Activated B cell treated with CpG ODN at 0.5 μM for 24 hours (primary cell): ENCODE data around the gene UBE2R2. TPM values are rescaled to one million over a fixed set of nuclear protein-coding genes. Genes with fewer than 3 reads are reported as not detected.
"Not testable (repeated sequence)": the region's sequence is repeated elsewhere in the genome, so short reads cannot be mapped to it uniquely, and the experiment has no call there.

ENCODE experiments used
- ATAC-seq: fragments of 200-7000 bp; cut with Tn5 transposase; one replicate; pipeline ENCODE4 v1.10.0; 2021; ENCODE audit warnings: low read depth, mild to moderate bottlenecking, moderate library complexity
- CTCF ChIA-PET: fragments of 350-600 bp; sonication (Branson Sonifier 250); formaldehyde crosslinking; loops from one replicate; lab custom pipeline; 2021; ENCODE audit warnings: antibody characterized with exemption; lab: Charles Lee
- POLR2A ChIA-PET: fragments of 350-600 bp; sonication (Branson Sonifier 250); formaldehyde crosslinking; loops from one replicate; lab custom pipeline; 2021; ENCODE audit warnings: antibody characterized with exemption; lab: Charles Lee
- DNase-seq: peaks from one replicate; pipeline ENCODE4 v3.0.0; 2022
- H3K27ac Mint-ChIP-seq: one replicate; pipeline ENCODE4 v1.8.0; 2020; ENCODE audit warnings: mixed read lengths
- H3K27me3 Mint-ChIP-seq: one replicate; pipeline ENCODE4 v1.8.0; 2021; ENCODE audit warnings: mixed read lengths
- H3K36me3 Mint-ChIP-seq: one replicate; pipeline ENCODE4 v1.8.0; 2021; ENCODE audit warnings: low read depth, mixed read lengths
- H3K4me1 Mint-ChIP-seq: one replicate; pipeline ENCODE4 v1.8.0; 2021; ENCODE audit warnings: mixed read lengths
- H3K4me3 Mint-ChIP-seq: one replicate; pipeline ENCODE4 v1.8.0; 2020; ENCODE audit warnings: mild to moderate bottlenecking, mixed read lengths
- H3K9me3 Mint-ChIP-seq: one replicate; pipeline ENCODE4 v1.8.0; 2020; ENCODE audit warnings: mixed read lengths
- CTCF ChIP-seq: fragments of 200-600 bp; IDR thresholded peaks from one replicate; pipeline ENCODE4 v1.8.0; 2022; ENCODE audit warnings: antibody characterized with exemption, mild to moderate bottlenecking
- intact Hi-C: fragments of 100-400 bp; cut with micrococcal nuclease; formaldehyde crosslinking; loops from one replicate; pipeline ENCODE4 v1.15.1; 2024
- total RNA-seq: library from RNA; stranded (reverse); gene quantifications from 2 replicates; pipeline ENCODE4 v1.2.3, GENCODE V29; 2022

Gene UBE2R2
- total RNA-seq, 1 donor from 2014 or later, result 28.9 TPM

DNA sequence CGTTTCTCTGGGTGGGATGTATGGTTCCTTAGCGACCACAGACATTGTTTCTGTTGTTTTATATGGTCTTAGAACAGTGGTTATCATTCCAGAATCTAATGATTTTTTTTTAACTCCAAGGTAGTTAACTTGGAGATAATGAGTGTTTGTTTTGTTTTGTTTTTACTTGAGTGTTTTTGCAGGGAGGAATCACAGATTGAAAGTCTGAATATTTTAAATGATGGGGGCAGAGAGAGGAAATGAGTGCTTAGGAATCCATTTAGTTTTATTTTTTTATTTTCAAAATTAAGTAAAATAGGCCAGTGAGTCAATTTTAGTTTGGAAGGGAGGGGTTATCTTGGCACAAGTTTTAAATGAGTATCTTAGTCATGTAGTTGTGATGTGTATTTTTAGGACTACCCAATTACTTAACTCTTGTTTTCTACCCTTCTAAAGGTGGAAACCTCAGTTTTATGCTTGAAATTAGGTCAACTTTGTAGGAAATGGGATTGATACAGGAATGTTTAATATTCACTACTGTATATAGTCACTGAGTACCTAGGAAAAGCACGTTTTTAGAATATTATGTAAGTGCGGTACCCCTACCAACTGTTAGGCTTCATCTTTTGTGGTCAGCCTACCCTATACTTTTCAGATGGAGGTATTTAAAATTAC, 2.0 kb downstream of the UBE2R2 start:
- intact Hi-C loops, result loop anchor here (2.0 to 10.0 kb wide), 5 partner anchors 18 to 1996 kb away; partner anchors contain the start of genes DCAF12, HINT2, RPP25L and SPAG8
- no peaks in the 10 kb centered on the region for H3K27me3 Mint-ChIP-seq
- ATAC-seq, result no peak
- ChIA-PET POLR2A (interaction anchor here (1.2 kb wide), 1 partner anchor 31 kb away, joined by 17 read pairs; no protein-coding TSS in a partner anchor), CTCF (interaction anchor here (1.6 kb wide), 1 partner anchor 33 kb away, joined by 7 read pairs; no protein-coding TSS in a partner anchor)
- H3K4me1 Mint-ChIP-seq, result peaks cover 67% of the 10 kb centered on the region
- H3K27ac Mint-ChIP-seq, result peak overlapping the region; percentile 85
- DNase-seq, result no peak
- TF ChIP-seq CTCF, result no peak
- H3K4me3 Mint-ChIP-seq, result peak overlapping the region; percentile 87
- H3K36me3 Mint-ChIP-seq, result peaks cover 14% of the 10 kb centered on the region
- H3K9me3 Mint-ChIP-seq, result no peaks in the 10 kb centered on the region

DNA sequence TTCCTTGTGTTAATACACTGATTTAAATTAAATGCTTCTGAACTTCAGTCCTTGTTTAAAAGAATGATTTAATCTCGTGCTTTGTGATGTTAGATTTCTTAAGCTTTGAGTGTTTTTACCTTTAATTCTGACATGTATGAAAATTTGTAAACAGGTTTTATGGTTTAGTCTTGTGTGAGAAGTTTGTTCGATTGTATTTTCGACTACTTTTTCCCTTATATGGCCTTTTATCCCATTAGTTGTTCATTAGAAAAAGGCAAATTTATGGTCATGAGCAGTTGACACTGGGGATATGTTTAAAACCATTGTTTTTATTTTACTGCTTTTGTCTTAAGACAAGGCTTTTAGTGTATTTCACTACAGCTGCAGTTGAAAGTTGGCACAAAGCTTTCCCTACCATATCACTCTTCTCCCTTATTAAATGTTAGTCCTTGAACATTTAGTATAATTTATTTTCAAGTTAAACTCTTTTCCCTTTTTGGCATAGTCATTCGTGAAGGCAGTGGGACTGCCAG, 3.3 kb downstream of the UBE2R2 start:
- Mint-ChIP-seq H3K4me3 (no peak overlapping the region), H3K9me3 (no peaks in the 10 kb centered on the region), H3K36me3 (peaks cover 14% of the 10 kb centered on the region), H3K27ac (no peak overlapping the region), H3K4me1 (peaks cover 59% of the 10 kb centered on the region), H3K27me3 (no peaks in the 10 kb centered on the region)
- no peak for DNase-seq
- no peak for TF ChIP-seq CTCF
- intact Hi-C loops, result no loop called here
- ChIA-PET CTCF (no interaction called here), POLR2A (interaction anchor here (0.7 kb wide), 1 partner anchor 11 kb away, joined by 3 read pairs; no protein-coding TSS in a partner anchor)
- no peak for ATAC-seq

DNA sequence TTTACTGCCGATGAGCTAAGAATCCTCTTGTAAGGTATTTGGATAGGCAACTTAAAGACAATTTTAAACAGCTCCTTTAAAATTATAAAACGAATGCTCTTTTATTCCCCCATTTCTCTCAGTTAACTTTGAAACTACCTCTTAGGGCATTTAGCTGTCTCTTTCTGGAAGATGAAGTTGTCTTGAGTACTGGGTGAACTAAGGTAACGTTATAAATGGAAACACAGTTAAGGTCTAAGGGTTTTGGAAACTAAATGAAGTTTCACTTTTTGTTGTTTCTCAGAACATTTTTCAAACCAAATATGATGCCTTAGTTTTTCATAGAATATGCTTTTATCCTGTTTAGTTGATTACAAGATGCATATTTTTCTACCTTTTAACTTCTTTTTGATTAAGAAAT, 6.8 kb downstream of the UBE2R2 start:
- ATAC-seq (no peak), DNase-seq (no peak)
- CTCF ChIA-PET, result no interaction called here
- peaks cover 42% of the 10 kb centered on the region for H3K4me1 Mint-ChIP-seq
- no peak overlapping the region for H3K4me3 Mint-ChIP-seq
- intact Hi-C loops, result no loop called here
- H3K9me3 Mint-ChIP-seq, result no peaks in the 10 kb centered on the region
- POLR2A ChIA-PET, result no interaction called here
- peaks cover 17% of the 10 kb centered on the region for H3K36me3 Mint-ChIP-seq
- no peak for TF ChIP-seq CTCF
- H3K27ac Mint-ChIP-seq, result no peak overlapping the region
- H3K27me3 Mint-ChIP-seq, result no peaks in the 10 kb centered on the region

- H3K9me3 Mint-ChIP-seq, intact Hi-C loops, H3K4me3 Mint-ChIP-seq, DNase-seq, ATAC-seq, H3K27me3 Mint-ChIP-seq, H3K27ac Mint-ChIP-seq: not testable (repeated sequence)
- ChIA-PET CTCF (interaction anchor here (1.2 kb wide), 1 partner anchor 21 kb away, joined by 3 read pairs; no protein-coding TSS in a partner anchor), POLR2A (interaction anchor here (0.7 kb wide), 1 partner anchor 57 kb away, joined by 3 read pairs; no protein-coding TSS in a partner anchor)
- peaks cover 21% of the 10 kb centered on the region for H3K4me1 Mint-ChIP-seq
- peaks cover 15% of the 10 kb centered on the region for H3K36me3 Mint-ChIP-seq
Measured at GRCh38 chr9:33827285-33827684, 10.3 kb downstream of the UBE2R2 start.

- intact Hi-C loops, ATAC-seq, H3K27ac Mint-ChIP-seq, H3K4me3 Mint-ChIP-seq, H3K9me3 Mint-ChIP-seq, DNase-seq, POLR2A ChIA-PET, CTCF ChIA-PET, H3K27me3 Mint-ChIP-seq: not testable (repeated sequence)
- Mint-ChIP-seq H3K36me3 (peaks cover 15% of the 10 kb centered on the region), H3K4me1 (peaks cover 16% of the 10 kb centered on the region)
Measured at GRCh38 chr9:33829641-33830230, 12.8 kb downstream of the UBE2R2 start.
